CD4-positive, alpha-beta T cell (primary cell): Measurements from ENCODE around the gene EFR3B. TPM values are rescaled to one million over a fixed set of nuclear protein-coding genes. Genes with fewer than 3 reads are reported as not detected.

Source experiments
- ATAC-seq: fragments of 200-7000 bp; cut with Tn5 transposase; one replicate; pipeline ENCODE4 v1.10.0; 2022; ENCODE audit warnings: mild to moderate bottlenecking; ENCODE audit not compliant: poor library complexity
- CTCF ChIA-PET: fragments of 350-600 bp; sonication (Branson Sonifier 250); formaldehyde crosslinking; loops from one replicate; lab custom pipeline; 2021; ENCODE audit warnings: antibody characterized with exemption, inconsistent platforms; lab: Charles Lee
- POLR2A ChIA-PET: fragments of 350-600 bp; sonication (Branson Sonifier 250); formaldehyde crosslinking; loops from one replicate; lab custom pipeline; 2021; ENCODE audit warnings: antibody characterized with exemption, inconsistent platforms; lab: Charles Lee
- DNase-seq, 14 experiments: peaks; one replicate each; pipeline ENCODE4 v3.0.0-alpha.2; 2013 to 2020; ENCODE audit warnings: mixed read lengths in 2 of 14
- H3K27ac ChIP-seq, 2 donors: one replicate each; pipeline versions ENCODE4 v1.5.1 to v1.7.0; 2013; ENCODE audit warnings: low read length in 2 of 2, low read depth in 1 of 2, mild to moderate bottlenecking in 1 of 2
- H3K27me3 ChIP-seq, 2 experiments: 1 replicate in 1 of 2; 2 replicates in 1 of 2; pipeline versions ENCODE4 v1.6.1 to v1.7.0; 2013; ENCODE audit warnings: low read length in 2 of 2, control low read depth in 1 of 2, mild to moderate bottlenecking in 1 of 2, moderate library complexity in 1 of 2; ENCODE audit not compliant: insufficient read depth in 2 of 2, control insufficient read depth in 1 of 2
- H3K36me3 ChIP-seq: one replicate; pipeline ENCODE4 v1.6.1; 2013; ENCODE audit warnings: low read length, control low read depth; ENCODE audit not compliant: insufficient read depth
- H3K4me1 ChIP-seq: one replicate; pipeline ENCODE4 v1.6.1; 2013; ENCODE audit warnings: low read length, control low read depth; ENCODE audit not compliant: insufficient read depth
- H3K4me3 ChIP-seq: one replicate; pipeline ENCODE4 v1.5.1; 2013; ENCODE audit warnings: mild to moderate bottlenecking, low read length, moderate library complexity
- H3K9me3 ChIP-seq, 2 experiments: 1 replicate in 1 of 2; 2 replicates in 1 of 2; pipeline versions ENCODE4 v1.6.1 to v1.7.0; 2013; ENCODE audit warnings: low read length in 2 of 2, mild to moderate bottlenecking in 2 of 2, control low read depth in 1 of 2, moderate library complexity in 1 of 2; ENCODE audit not compliant: control insufficient read depth in 1 of 2, insufficient read depth in 1 of 2
- H3K27ac Mint-ChIP-seq: one replicate; pipeline ENCODE4 v1.8.0; 2020; ENCODE audit warnings: mixed read lengths
- H3K27me3 Mint-ChIP-seq: one replicate; pipeline ENCODE4 v1.8.0; 2021; ENCODE audit warnings: mixed read lengths
- H3K36me3 Mint-ChIP-seq: one replicate; pipeline ENCODE4 v1.8.0; 2021; ENCODE audit warnings: low read depth, mixed read lengths
- H3K4me1 Mint-ChIP-seq: one replicate; pipeline ENCODE4 v1.8.0; 2021; ENCODE audit warnings: low read depth, mixed read lengths
- H3K4me3 Mint-ChIP-seq: one replicate; pipeline ENCODE4 v1.8.0; 2020; ENCODE audit warnings: mild to moderate bottlenecking, mixed read lengths
- H3K9me3 Mint-ChIP-seq: one replicate; pipeline ENCODE4 v1.8.0; 2020; ENCODE audit warnings: mixed read lengths
- CTCF ChIP-seq: fragments of 200-600 bp; IDR thresholded peaks from one replicate; pipeline ENCODE4 v1.8.0; 2022; ENCODE audit warnings: antibody characterized with exemption, mild to moderate bottlenecking
- intact Hi-C, 2 experiments: fragments of 100-400 bp; cut with DNase I in 1 of 2; cut with micrococcal nuclease in 1 of 2; formaldehyde crosslinking; loops; one replicate each; pipeline versions ENCODE4 v1.15.1 to v1.9.0; 2023 to 2025; cut with DNase I, micrococcal nuclease
- total RNA-seq, 174 experiments: library from RNA in 2 of 174; stranded (reverse) in 2 of 174; gene quantifications; one replicate each; pipeline ENCODE4 v1.2.3 and lab custom pipeline; 2021 to 2026

The EFR3B gene
- total RNA-seq, 2 experiments from 2014 or later: 0.11 TPM; not detected in 1

GRCh38 chr2:25072606-25073005 lies 30.7 kb downstream of the EFR3B start:
- no peak for TF ChIP-seq CTCF
- Histone ChIP-seq H3K27me3 (no peaks in the 10 kb centered on the region), H3K4me1 (no peaks in the 10 kb centered on the region), H3K27ac (no peak overlapping the region), H3K36me3 (no peaks in the 10 kb centered on the region), H3K4me3 (no peak overlapping the region), H3K9me3 (no peaks in the 10 kb centered on the region)
- intact Hi-C loops: no loop called here
- Mint-ChIP-seq H3K9me3 (no peaks in the 10 kb centered on the region), H3K27ac (no peak overlapping the region), H3K4me3 (no peak overlapping the region), H3K27me3 (peaks cover 7% of the 10 kb centered on the region), H3K36me3 (no peaks in the 10 kb centered on the region), H3K4me1 (no peaks in the 10 kb centered on the region)
- CTCF ChIA-PET: no interaction called here
- DNase-seq (no peak), ATAC-seq (no peak)
- POLR2A ChIA-PET: no interaction called here

GRCh38 chr2:25073025-25073424 lies 31.1 kb downstream of the EFR3B start:
- Histone ChIP-seq H3K27ac (no peak overlapping the region), H3K4me1 (no peaks in the 10 kb centered on the region), H3K4me3 (no peak overlapping the region), H3K9me3 (no peaks in the 10 kb centered on the region), H3K36me3 (no peaks in the 10 kb centered on the region), H3K27me3 (no peaks in the 10 kb centered on the region)
- no peak for DNase-seq
- Mint-ChIP-seq H3K36me3 (no peaks in the 10 kb centered on the region), H3K4me1 (no peaks in the 10 kb centered on the region), H3K27ac (no peak overlapping the region), H3K4me3 (no peak overlapping the region), H3K9me3 (no peaks in the 10 kb centered on the region), H3K27me3 (peaks cover 10% of the 10 kb centered on the region)
- intact Hi-C loops: no loop called here
- no peak for TF ChIP-seq CTCF
- ATAC-seq: no peak
- POLR2A ChIA-PET: no interaction called here
- CTCF ChIA-PET: interaction anchor here (0.7 kb wide), 1 partner anchor 12 kb away, joined by 3 read pairs; no protein-coding TSS in a partner anchor

GRCh38 chr2:25073914-25074313 lies 32.0 kb downstream of the EFR3B start:
- Histone ChIP-seq H3K4me1 (no peaks in the 10 kb centered on the region), H3K9me3 (no peaks in the 10 kb centered on the region), H3K27ac (no peak overlapping the region), H3K4me3 (no peak overlapping the region), H3K27me3 (peaks cover 0 to under 1% of the 10 kb centered on the region in 2 experiments), H3K36me3 (no peaks in the 10 kb centered on the region)
- ATAC-seq: no peak
- H3K4me3 Mint-ChIP-seq: no peak overlapping the region
- TF ChIP-seq CTCF: no peak
- peaks cover 14% of the 10 kb centered on the region for H3K27me3 Mint-ChIP-seq
- intact Hi-C loops: no loop called here
- no peak overlapping the region for H3K27ac Mint-ChIP-seq
- H3K9me3 Mint-ChIP-seq: no peaks in the 10 kb centered on the region
- no peaks in the 10 kb centered on the region for H3K4me1 Mint-ChIP-seq
- no peaks in the 10 kb centered on the region for H3K36me3 Mint-ChIP-seq
- CTCF ChIA-PET: no interaction called here
- DNase-seq: no peak
- POLR2A ChIA-PET: no interaction called here
